Activated T-helper 1 cell treated with anti-CD3 and anti-CD28 coated beads, Interleukin-2, amount 50 U/mL, for 16 hours (primary cell): ENCODE measurements around the gene PDE1A.
"Not testable (repeated sequence)": the region's sequence is repeated elsewhere in the genome, so short reads cannot be mapped to it uniquely, and the experiment has no call there.

Experiments
- DNase-seq, 2 donors: peaks; one replicate each; pipeline ENCODE4 v3.0.0-alpha.2; 2020; ENCODE audit warnings: low read depth in 1 of 2, low spot score in 1 of 2

The PDE1A gene

DNA sequence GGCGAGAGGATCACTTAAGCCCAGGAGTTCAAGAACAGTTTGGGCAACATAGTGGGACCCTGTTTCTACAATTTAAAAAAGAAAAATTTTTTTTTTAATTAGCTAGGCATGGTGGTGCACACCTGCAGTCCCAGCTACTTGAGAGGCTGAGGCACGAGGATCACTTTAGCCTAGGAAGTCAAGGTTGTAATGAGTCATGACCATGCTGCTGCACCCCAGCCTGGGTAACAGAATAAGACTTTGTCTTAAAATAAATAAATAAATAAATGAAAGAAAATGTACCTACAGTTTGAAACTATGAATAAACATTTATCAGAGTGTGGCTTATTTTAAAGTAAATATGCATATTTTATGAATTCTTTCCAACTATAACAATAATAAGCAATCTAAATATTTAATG, 16.7 kb downstream of the PDE1A start:
- DNase-seq: no peak

DNA sequence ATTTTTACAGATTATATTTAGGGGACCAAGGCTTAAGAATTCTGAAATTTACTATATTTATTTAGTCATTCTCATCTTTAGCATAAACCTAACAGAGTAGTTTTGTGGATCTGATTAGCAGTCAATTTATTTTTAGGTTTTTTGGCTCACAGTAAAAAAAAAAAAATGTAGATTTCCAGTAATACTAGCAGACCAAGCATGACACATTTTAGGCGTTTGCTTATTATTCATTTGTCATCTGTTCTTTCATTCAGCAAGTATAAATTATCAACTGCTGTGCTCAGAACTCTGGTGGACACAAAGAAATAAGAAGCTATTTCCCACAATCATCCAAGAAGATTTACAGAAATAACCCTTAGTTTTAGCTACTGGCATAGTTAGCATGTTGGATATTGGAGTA, 20.6 kb downstream of the PDE1A start:
- no peak for DNase-seq

DNA sequence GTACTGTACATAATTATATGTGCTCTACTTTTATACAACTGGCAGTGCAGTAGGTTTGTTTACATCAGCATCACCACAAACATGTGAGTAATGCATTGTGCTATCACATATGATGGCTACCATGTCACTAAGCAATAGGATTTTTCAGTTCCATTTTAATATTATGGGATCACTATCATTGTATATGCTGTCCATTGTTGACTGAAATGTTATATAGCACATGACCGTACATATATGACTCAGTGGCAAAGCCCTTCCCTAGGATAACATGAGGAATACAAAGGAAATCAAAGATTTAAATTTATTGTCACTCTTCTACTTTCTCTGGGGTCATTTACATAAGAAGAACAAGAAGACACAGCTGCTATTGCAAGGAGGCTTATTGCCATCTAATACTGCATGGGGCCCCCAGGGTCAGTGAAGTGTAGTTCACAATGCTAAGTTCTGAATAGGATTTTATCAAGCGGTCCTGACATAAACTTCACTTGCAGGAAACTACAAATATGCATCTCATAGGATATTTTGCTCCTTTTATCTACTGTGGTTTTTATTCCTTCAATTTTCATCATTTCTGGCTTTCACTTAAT, 21.8 kb downstream of the PDE1A start:
- no peak for DNase-seq

DNA sequence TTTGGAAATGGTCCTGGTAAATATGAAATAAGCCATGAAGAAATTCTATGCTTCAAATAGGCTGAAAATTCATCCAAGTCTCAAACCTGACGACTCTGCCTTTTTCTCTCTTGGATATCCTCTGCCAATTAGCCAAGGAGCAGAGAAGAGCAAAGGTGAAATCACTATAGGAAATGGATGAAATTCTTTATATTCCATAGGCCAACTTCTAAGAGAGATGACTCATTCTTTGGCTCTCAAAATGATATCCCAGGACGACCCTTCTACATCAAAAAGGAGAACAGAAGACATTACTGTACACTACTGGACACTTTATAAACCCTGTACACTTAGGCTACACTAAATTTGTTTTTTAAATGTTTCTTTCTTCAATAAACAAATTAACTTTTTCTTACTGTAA, 22.7 kb downstream of the PDE1A start:
- DNase-seq: no peak

DNA sequence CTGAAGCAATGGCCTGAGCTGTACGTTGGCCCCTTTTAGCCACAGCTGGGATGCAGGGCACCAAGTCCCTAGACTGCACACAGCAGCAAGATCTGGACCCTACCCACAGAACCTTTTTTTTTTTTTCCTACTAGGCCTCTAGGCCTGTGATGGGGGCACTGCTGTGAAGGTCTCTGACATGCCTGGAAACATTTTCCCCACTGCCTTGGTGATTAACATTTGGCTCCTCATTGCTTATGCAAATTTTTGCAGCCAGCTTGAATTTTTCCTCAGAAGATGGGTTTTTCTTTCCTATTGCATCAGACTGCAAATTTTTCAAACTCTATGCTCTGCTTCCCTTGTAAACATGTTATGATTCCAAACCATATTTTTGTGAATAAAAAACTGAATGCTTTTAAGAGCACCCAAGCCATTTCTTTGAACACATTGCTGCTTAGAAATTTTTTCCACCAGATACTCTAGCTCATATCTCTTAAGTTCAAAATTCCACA, 33.5 kb downstream of the PDE1A start:
- DNase-seq: no peak

DNA sequence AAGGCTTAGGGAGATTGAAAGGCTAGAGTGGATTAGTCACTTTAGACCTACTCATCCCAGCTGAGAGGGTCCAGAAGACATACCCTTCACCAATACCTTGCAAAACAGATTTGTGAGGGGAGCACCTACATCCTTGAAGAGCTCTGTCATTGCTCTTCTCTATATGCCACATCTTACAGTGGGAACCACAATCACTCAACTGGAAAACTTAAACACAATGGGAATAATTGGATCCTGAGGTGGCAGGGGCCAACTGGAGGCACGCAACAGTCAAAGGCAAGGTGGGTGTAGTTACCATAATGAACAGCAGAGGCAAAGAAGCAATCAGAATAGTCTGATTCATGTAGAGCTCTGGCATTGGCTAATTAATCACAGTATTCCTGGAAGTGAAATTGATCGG, 35.4 kb downstream of the PDE1A start:
- DNase-seq: no peak

DNA sequence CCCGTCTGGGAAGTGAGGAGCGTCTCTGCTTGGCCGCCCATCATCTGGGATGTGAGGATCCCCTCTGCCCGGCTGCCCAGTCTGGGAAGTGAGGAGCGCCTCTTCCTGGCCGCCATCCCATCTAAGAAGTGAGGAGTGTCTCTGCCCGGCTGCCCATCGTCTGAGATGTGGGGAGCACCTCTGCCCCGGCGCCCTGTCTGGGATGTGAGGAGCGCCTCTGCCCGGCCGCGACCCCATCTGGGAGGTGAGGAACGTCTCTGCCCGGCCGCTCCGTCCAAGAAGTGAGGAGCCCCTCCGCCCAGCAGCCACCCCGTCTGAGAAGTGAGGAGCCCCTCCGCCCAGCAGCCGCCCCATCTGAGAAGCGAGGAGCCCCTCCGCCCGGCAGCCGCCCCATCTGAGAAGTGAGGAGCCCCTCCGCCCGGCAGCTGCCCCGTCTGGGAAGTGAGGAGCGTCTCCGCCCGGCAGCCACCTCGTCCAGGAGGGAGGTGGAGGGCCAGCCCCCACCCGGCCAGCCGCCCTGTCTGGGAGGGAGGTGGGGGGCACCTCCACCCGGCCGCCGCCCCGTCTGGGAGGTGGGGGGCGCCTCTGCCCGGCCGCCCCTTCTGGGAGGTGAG, 40.5 kb downstream of the PDE1A start:
- not testable (repeated sequence) for DNase-seq

DNA sequence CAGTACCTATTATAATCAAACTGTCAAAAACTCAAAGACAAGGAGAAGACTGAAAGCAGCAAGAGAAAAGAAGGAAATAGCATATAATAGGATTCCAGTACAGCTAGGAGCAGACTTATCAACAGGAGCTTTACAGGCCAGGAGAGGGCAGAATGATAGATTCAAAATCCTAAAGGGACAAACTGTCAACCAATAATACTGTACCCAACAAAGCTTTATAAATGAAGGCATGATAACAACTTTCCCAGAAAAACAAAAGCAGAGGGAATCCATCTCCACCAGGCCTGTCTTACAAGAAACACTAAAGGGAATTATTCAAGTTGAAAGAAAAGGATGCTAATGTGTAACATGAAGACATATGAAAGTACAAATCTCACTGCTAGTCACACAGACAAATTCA, 42.0 kb downstream of the PDE1A start:
- no peak for DNase-seq

DNA sequence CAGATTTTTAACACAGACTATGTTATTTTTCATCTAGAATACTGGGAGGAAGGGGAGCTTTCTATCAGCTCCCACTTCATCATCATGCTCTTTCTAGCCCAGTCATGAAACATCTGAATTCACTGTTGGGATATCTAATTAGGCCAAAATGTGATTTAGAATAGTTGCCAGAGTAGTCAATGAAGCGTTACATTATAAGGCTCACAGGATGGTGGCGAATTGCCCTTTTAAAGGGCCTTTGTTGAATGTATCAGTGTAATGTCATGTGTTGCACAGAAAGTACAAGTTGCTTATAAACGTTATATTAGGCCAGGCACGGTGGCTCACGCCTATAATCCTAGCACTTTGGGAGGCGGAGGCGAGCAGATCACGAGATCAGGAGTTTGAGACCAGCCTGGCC, 45.6 kb downstream of the PDE1A start:
- no peak for DNase-seq

DNA sequence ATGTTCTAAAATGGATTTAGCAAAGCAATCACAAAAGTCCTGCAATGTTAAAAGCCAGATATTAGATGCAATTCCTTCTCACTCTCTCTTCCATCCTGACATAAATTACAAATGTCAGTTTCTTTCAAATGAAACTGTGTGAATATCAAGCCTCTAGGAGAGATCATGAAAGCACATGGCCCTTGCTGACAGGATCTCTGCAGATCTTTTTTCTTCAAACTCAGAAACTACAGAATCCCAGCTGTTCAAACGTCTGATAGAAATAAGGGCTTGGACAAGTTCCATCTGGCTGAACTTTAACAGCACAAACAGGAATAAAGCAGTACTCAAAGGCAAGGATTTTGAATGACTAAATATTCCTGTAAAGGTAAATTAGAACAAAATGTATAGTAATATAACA, 47.6 kb downstream of the PDE1A start:
- no peak for DNase-seq

DNA sequence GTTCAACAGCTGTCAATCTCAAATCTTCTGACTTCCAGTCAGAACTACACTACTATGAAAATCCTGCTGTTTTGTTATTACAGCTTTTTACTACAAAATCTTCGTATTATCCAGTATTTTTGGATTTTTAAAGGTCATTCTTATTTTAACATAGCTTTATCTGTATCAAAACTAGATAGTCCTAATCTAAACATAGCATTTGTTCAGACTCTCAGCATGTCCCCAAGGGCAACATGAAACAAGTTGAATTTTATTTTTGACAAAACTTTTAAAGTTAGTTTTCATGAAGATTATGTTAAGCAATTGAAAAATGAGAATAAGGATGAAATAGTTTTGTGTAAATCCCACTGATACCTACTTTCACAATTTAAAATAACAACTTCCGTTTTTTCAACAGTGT, 48.1 kb downstream of the PDE1A start:
- DNase-seq: no peak

DNA sequence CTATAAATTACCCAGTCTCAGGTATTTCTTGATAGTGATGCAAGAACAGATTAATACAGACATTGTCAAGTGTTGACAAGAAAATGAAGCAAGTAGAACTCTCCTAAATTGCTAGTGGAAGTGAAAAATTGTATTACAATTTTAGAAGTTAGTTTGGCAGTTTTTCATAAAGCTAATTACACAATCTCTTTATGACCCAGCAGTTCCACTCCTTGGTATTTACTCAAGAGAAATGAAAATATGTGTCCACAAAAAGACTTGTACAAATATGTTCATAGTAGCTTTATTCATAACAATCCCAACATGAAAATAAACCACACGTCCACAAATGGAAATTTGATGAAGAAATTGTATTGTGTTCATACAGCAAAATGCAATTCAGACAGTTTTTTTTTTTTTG, 49.4 kb downstream of the PDE1A start:
- DNase-seq: no peak

DNA sequence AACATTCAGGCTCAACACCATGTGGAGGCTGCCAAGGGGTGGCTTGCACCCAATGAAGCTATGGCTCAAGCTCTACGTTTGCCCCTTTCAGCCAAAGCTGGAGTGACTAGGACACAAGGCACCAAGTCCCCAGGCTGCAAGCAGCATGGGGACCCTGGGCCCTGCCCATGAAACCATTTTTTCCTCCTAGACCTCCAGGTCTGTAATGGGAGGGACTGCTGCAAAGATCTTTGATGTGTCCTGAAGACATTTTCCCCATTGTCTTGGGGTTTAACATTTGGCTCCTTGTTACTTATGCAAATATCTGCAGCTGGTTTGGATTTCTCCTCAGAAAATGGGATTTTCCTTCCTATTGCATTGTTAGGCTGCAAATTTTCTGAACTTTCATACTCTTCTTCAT, 51.0 kb downstream of the PDE1A start:
- no peak for DNase-seq

DNA sequence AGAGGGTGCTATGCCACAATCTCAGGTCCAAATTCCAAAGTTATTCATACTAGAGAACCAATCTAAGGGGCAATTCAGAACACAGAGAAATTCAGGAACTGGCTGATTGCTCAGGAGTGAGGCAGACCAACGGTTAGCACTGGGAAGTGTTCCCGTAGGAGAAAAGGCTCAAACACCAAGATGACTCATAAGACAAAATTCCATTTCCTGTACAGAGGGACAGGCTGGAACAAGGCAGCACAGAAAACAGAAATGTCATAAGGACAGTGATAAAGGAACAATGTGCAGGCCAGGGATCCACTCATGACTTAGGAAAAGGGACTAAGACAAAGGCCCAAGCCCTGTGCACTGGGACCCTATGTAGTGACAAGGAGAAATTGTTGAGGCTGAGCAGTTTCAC, 54.2 kb downstream of the PDE1A start:
- no peak for DNase-seq

DNA sequence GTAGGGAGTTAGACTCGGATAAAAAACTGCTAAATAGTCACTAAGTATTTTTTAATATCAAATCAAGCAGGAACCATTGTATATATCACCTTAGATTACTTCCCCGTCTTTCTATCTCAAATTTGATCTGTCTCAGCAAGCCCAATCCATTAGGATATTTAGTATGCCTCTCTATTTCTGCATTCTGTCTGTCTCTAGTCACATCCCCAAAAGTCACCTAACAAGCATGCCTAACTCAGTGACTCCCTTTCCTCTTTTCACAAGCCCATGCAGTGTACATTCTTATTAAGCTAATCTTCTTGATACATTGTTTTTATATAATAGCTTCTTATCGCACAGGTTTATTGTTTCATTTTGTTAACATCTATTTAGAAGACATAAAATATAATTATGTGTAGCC, 57.8 kb downstream of the PDE1A start:
- no peak for DNase-seq

DNA sequence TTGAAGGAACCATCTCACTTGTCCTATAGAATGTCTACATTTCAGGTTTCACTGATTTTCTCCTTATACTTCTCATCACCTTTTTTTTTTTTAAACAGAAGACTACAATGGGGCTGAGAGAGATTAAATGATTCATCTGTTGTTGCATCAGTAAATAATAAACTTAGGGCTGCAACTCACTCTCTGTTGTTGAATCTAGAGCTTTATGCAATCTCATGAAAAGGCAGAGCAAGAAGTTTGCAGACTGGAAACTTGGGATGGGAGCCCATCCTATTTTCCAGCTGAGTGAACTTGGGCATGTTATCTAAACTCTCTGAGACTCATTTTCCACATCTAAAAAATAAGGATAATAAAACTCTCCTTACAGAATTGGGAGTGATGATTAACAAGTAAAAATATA, 58.4 kb downstream of the PDE1A start:
- no peak for DNase-seq

DNA sequence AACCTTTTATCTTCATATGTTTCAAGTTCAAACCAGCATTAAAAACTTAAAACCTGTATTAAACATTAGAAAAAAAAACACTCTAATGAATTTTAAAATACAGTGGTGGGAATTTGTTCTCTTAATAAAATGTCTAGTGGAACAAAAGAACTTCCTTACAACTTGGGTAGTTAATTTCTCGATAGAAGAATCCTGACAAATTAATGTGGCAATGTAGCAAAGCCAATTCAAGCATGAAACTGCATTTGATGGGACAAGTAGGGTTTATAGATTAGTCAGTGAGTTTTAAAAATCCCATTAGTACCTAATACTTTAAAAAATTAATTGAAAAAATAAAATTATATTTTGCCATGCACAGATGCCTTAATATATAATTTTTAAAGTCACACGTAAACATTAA, 59.4 kb downstream of the PDE1A start:
- no peak for DNase-seq

DNA sequence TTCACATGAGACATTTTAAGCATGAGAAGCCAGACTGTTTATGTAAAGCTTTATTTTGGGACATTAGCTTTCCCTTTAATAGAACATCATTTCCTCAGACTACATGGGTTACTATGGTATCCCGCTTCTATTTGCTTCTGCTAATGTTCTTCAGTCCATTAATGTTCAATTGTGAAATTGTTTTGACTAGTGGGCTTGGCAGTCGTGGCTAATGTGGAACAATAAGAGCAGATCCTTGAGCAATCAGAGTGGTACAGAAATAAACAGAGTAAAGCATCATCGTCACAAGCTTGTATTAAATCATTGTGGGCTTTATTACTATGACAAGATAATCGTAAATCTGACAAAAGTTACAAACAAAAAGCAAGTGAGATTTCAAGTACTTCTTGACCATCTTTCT, 60.2 kb downstream of the PDE1A start:
- DNase-seq: no peak

DNA sequence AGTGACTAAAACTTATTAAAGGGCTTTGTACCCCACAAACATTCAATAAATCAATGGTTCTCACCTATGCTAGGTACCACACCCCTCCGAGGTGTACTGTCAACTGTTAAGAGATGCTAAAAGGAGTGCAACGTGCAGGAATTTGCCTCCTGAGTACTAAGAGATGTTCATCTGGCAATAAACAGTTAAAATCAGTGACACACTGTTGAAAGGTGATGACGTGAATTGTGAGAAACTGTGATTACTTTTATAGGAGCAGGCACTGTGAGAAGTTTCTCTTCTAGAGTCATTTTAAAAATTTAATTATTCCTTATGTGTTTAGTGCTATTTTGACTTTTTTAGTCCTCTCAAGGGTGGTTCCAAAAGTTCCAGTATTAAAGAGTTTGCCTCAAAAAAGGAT, 61.0 kb downstream of the PDE1A start:
- no peak for DNase-seq

DNA sequence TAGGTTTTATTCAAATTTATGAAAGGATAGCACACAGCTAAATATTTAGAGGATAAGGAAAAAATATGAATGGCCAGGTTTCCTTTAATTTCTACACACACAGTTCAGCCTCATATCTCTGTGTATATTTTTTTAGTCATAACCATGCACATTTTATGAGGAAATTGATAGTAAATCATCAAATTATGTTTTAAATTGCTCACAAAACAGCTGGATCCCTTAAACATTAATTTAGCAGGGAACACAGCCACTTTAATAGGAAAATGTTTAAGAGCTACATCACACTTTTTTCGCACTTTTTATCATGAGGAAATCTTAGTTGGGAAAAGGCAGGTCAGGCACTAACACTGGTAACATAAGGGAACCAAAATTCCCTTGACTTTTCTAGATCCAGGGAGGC, 65.4 kb downstream of the PDE1A start:
- no peak for DNase-seq

DNA sequence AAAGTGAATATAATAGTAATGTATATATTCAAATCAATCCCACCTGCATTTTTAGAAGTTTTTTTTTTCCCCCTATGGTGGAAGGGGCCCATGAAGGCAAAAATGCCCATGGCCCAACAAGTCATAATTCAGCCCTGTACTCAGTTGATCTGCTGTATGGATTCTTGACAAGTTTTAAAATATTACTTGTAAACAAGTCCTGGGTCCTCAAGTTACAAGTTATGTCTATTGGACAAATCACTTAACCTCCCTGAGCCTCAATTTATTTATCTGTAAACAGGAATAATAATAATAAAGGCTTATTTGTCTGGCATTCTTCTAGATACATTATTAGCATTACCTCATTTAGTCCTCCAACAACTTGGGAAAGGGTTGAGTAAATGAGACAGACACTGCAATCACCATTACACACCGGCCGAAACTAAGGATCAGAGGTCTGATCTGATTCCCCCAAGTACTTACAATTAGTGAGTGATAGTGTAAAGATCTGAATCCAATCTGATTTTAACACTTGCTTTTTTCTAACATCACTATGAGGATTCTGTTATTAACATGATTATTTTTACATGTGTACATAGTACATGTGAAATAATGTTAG, 66.1 kb downstream of the PDE1A start:
- DNase-seq: no peak

DNA sequence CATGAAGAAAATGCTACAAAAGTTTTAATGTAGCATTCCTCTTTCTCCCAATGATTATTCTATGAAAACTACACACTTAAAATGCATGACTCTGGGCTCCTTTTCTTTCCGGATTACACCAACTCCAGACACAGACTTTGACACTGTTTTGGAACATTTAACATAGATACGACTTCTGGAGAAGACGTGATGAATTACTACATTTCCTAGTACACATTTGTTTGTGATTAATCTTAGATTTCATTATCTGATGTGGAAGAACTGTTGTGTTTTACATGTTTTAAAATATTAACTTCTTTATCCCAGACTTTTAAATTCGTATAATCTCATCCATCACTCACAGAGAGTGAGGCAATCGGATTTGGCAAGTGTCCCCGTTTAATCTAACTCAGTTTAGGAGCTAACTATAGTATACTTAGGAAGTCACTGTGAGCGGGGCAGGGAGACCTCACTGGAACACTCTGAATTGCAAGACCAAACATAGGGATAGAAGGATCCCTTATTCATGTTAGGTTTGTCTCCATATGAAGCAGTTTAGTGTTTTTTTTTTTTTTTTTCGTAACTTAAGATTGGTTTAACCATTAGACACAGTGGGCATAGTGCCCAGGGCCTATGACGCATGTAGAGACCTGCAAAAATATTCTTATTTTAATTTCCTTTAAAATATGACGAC, 66.7 kb downstream of the PDE1A start:
- DNase-seq: no peak
